ENCODE data around the gene LPIN1. TPM values are rescaled to one million over a fixed set of nuclear protein-coding genes. Genes with fewer than 3 reads are reported as not detected.

The LPIN1 gene
- total and polyA plus RNA-seq, 8 donors: 16.4 to 47.2 (median 20.9) TPM

- intact Hi-C loops (cut with DNase I): no loop called here
- Histone ChIP-seq H3K4me3 (no peak overlapping the region), H3K36me3 (peaks cover 0 to 97% of the 10 kb centered on the region in 2 donors), H3K27ac (no peak overlapping the region), H3K27me3 (no peaks in the 10 kb centered on the region), H3K4me1 (no peaks in the 10 kb centered on the region), H3K9me3 (no peaks in the 10 kb centered on the region)
- ATAC-seq: no peak
- TF ChIP-seq CTCF (IDR thresholded peaks at IDR 0.05): no peak
- no peak for DNase-seq
These were observed 40.2 kb downstream of the LPIN1 start for GRCh38 chr2:11786592-11786991.

- H3K4me3 ChIP-seq: no peak overlapping the region
- H3K27ac ChIP-seq: no peak overlapping the region
- no peaks in the 10 kb centered on the region for H3K4me1 ChIP-seq
- DNase-seq (no peak), ATAC-seq (no peak)
- no peak for TF ChIP-seq CTCF (IDR thresholded peaks at IDR 0.05)
- H3K9me3 ChIP-seq: no peaks in the 10 kb centered on the region
- H3K36me3 ChIP-seq: peaks cover 0 to 97% of the 10 kb centered on the region in 2 donors
- H3K27me3 ChIP-seq: no peaks in the 10 kb centered on the region
- intact Hi-C loops (cut with DNase I): no loop called here
These were observed 41.6 kb downstream of the LPIN1 start for GRCh38 chr2:11787991-11788390.

GRCh38 chr2:11788461-11789124, 42.2 kb downstream of the LPIN1 start:
- Histone ChIP-seq H3K9me3 (no peaks in the 10 kb centered on the region), H3K27ac (no peak overlapping the region), H3K4me3 (no peak overlapping the region), H3K4me1 (no peaks in the 10 kb centered on the region), H3K27me3 (no peaks in the 10 kb centered on the region), H3K36me3 (peaks cover 0 to 97% of the 10 kb centered on the region in 2 donors)
- no peak for TF ChIP-seq CTCF (IDR thresholded peaks at IDR 0.05)
- no peak for DNase-seq
- ATAC-seq: peak; percentile 41
- intact Hi-C loops (cut with DNase I): no loop called here

- Histone ChIP-seq H3K9me3 (no peaks in the 10 kb centered on the region), H3K4me3 (no peak overlapping the region), H3K27me3 (no peaks in the 10 kb centered on the region), H3K36me3 (peaks cover 0 to 97% of the 10 kb centered on the region in 2 donors), H3K4me1 (no peaks in the 10 kb centered on the region), H3K27ac (no peak overlapping the region)
- ATAC-seq (peak; percentile 9), DNase-seq (no peak)
- no peak for TF ChIP-seq CTCF (IDR thresholded peaks at IDR 0.05)
- intact Hi-C loops (cut with DNase I): no loop called here
These were observed 42.8 kb downstream of the LPIN1 start for GRCh38 chr2:11789243-11789642.

- peaks cover 0 to 97% of the 10 kb centered on the region in 2 donors for H3K36me3 ChIP-seq
- no peaks in the 10 kb centered on the region for H3K4me1 ChIP-seq
- H3K27ac ChIP-seq: no peak overlapping the region
- no peaks in the 10 kb centered on the region for H3K27me3 ChIP-seq
- no peak overlapping the region for H3K4me3 ChIP-seq
- DNase-seq: no peak
- intact Hi-C loops (cut with DNase I): no loop called here
- no peaks in the 10 kb centered on the region for H3K9me3 ChIP-seq
- no peak for ATAC-seq
- TF ChIP-seq CTCF (IDR thresholded peaks at IDR 0.05): no peak
These were observed 43.8 kb downstream of the LPIN1 start for GRCh38 chr2:11790228-11790627.
